GM21423 (cell line): Measurements from ENCODE around the gene TMEM222.
A peak's percentile ranks its signal among the peaks of the same experiment; 100 is the strongest.
"Not testable (repeated sequence)": the region's sequence is repeated elsewhere in the genome, so short reads cannot be mapped to it uniquely, and the experiment has no call there.

Experiments used
- ATAC-seq: cut with Tn5 transposase; IDR thresholded peaks from one replicate; pipeline ENCODE4 v1.9.1; 2021; ENCODE audit warnings: mild to moderate bottlenecking, moderate library complexity; ENCODE audit not compliant: unreplicated experiment

TMEM222 gene

GRCh38 chr1:27321813-27322568, at the start of gene TMEM222:
Gene TMEM222 (plus strand): TSS chr1:27322163. CDS start chr1:27322198, 35 bp downstream.
- ATAC-seq, result peak; percentile 94

GRCh38 chr1:27274204-27274603, 47.8 kb upstream of the TMEM222 start:
- ATAC-seq, result no peak

- no peak for ATAC-seq
Measured at GRCh38 chr1:27275696-27276095, 46.3 kb upstream of the TMEM222 start.

GRCh38 chr1:27284425-27285273, 37.3 kb upstream of the TMEM222 start:
- no peak for ATAC-seq

- ATAC-seq, result no peak
Measured at GRCh38 chr1:27285274-27285660, 36.7 kb upstream of the TMEM222 start.

- ATAC-seq, result not testable (repeated sequence)
Measured at GRCh38 chr1:27285821-27286220, 36.1 kb upstream of the TMEM222 start.

GRCh38 chr1:27289125-27289524, 32.8 kb upstream of the TMEM222 start:
- ATAC-seq, result not testable (repeated sequence)

GRCh38 chr1:27290581-27290980, 31.4 kb upstream of the TMEM222 start:
- ATAC-seq, result no peak

GRCh38 chr1:27292106-27292505, 29.9 kb upstream of the TMEM222 start:
- no peak for ATAC-seq

- ATAC-seq, result no peak
Measured at GRCh38 chr1:27293915-27294314, 28.0 kb upstream of the TMEM222 start.

- ATAC-seq, result no peak
Measured at GRCh38 chr1:27296773-27297291, 25.1 kb upstream of the TMEM222 start.

- no peak for ATAC-seq
Measured at GRCh38 chr1:27297903-27298302, 24.1 kb upstream of the TMEM222 start.

GRCh38 chr1:27298632-27299384, 23.2 kb upstream of the TMEM222 start:
- ATAC-seq, result no peak

GRCh38 chr1:27299385-27300271, 22.3 kb upstream of the TMEM222 start:
- no peak for ATAC-seq

GRCh38 chr1:27300341-27301051, 21.5 kb upstream of the TMEM222 start:
- no peak for ATAC-seq

- ATAC-seq, result no peak
Measured at GRCh38 chr1:27301052-27301422, 20.9 kb upstream of the TMEM222 start.

GRCh38 chr1:27301582-27302199, 20.3 kb upstream of the TMEM222 start:
- no peak for ATAC-seq

GRCh38 chr1:27302612-27303011, 19.4 kb upstream of the TMEM222 start:
- no peak for ATAC-seq

GRCh38 chr1:27303509-27303908, 18.5 kb upstream of the TMEM222 start:
- ATAC-seq, result no peak
